Erythroblast (primary cell): ENCODE results near the gene CHFR.
"Not testable (repeated sequence)": the region's sequence is repeated elsewhere in the genome, so short reads cannot be mapped to it uniquely, and the experiment has no call there.

Experiments
- DNase-seq, 2 experiments: peaks; one replicate each; lab custom pipeline; 2025; lab: John Stamatoyannopoulos, UW
- GATA1 ChIP-seq: IDR thresholded peaks from 2 replicates; pipeline ENCODE4 v1.6.1; 2011; ENCODE audit warnings: low read depth, mild to moderate bottlenecking, control low read depth, low read length, moderate library complexity
- POLR2A ChIP-seq: IDR thresholded peaks from 2 replicates; pipeline ENCODE4 v1.6.1; 2011; ENCODE audit warnings: mild to moderate bottlenecking, low read length

Gene CHFR

GRCh38 chr12:132861558-132861957, 25.8 kb downstream of the CHFR start:
- DNase-seq, result no peak
- TF ChIP-seq POLR2A (no peak), GATA1 (no peak)

GRCh38 chr12:132858718-132859266, 28.6 kb downstream of the CHFR start:
- TF ChIP-seq POLR2A, result no peak
- no peak for TF ChIP-seq GATA1
- DNase-seq, result peak; percentile 37 to 69

GRCh38 chr12:132857019-132857418, 30.4 kb downstream of the CHFR start:
- not testable (repeated sequence) for DNase-seq

GRCh38 chr12:132856581-132856980, 30.8 kb downstream of the CHFR start:
- no peak for DNase-seq
- TF ChIP-seq GATA1 (no peak), POLR2A (no peak)

- DNase-seq, result not testable (repeated sequence)
Observed at GRCh38 chr12:132855211-132855610, 32.2 kb downstream of the CHFR start.

DNA sequence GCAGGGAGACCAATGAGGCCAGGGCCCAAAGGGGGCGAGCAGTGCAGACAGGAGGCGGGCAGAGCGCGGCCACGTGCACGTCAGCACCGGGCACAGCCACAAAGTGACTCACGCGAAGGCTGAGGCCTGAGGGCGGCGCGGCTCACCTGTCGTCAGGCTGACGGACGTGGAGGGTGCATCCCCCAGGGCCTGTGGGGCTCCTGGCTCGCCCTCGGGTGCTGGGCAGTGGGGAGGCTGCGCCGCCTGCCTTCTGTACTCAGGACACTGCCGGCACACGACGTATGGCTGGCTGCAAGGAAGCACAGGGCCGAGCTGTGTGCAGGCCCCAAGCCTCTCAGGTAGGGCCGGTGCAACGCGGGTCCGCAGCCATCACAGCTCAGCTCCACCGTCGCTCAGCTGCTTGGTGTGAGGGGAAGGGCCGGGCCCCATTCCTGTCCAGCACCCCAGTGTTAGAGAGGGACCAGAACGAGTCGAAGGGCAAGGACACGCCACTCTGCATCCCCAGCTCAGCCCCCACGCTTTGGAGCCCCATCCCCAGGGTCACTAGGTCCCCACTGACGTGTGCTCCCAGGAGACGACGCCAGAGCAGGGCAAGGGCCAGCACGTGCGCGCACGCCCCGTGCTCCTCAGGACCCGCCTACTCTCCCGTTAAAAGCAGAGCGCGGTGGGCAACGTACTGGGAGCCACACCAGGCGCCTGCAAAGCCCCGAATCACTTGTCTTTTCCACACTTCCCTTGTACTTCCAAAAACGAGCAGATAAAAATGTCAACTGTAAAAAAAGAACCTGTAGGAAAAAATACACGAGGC, 33.9 kb downstream of the CHFR start:
- TF ChIP-seq POLR2A, result no peak
- TF ChIP-seq GATA1, result no peak
- DNase-seq, result no peak

GRCh38 chr12:132852496-132852895, 34.9 kb downstream of the CHFR start:
- DNase-seq, result no peak
- TF ChIP-seq POLR2A (no peak), GATA1 (no peak)

- DNase-seq, result no peak
- no peak for TF ChIP-seq GATA1
- TF ChIP-seq POLR2A, result no peak
Observed at GRCh38 chr12:132851465-132851864, 35.9 kb downstream of the CHFR start.

GRCh38 chr12:132850291-132850690, 37.1 kb downstream of the CHFR start:
- peak in 1 of 2 experiments; percentile 15 for DNase-seq
- TF ChIP-seq GATA1 (no peak), POLR2A (no peak)

- TF ChIP-seq POLR2A (no peak), GATA1 (no peak)
- no peak for DNase-seq
Observed at GRCh38 chr12:132848521-132848920, 38.9 kb downstream of the CHFR start.

GRCh38 chr12:132847363-132848356, 39.7 kb downstream of the CHFR start:
- TF ChIP-seq POLR2A, result no peak
- TF ChIP-seq GATA1, result no peak
- no peak for DNase-seq

DNA sequence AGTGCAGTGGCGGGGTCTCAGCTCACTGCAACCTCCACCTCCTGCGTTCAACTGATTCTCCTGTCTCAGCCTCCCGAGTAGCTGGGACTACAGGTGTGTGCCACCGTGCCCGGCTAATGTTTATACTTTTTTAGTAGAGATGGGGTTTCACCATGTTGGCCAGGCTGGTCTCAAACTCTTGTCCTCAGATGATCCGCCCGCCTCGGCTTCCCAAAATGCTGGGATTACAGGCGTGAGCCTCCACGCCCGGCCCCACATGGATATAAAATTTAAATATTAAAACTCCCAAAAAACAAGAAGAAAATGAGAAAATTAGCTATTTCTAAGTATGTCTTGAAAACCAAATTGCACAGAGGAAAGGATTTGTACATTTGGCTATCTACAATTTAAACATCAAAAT, 42.7 kb downstream of the CHFR start:
- not testable (repeated sequence) for DNase-seq

GRCh38 chr12:132842449-132843045, 44.9 kb downstream of the CHFR start:
- no peak for DNase-seq
- no peak for TF ChIP-seq POLR2A
- no peak for TF ChIP-seq GATA1

DNA sequence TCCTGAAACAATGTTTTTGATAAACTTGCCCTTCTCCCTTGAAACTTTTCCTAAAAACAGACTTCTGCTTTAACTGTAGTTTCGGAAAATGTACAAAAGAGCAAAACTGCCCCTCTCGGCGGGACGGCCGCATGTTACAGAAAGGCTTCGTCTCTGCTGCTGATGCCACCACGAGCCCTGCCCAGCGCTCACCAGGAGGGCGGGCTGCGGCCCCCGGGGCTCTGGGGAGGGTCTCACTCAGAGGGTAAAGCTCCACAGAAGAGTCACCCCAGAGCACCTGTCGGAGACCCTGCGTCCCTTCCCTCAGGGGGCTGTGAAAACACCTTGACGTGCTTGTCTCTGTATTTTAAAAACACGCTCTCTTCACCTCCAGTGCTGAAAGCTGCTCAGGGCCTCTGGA, 46.3 kb downstream of the CHFR start:
- TF ChIP-seq GATA1 (no peak), POLR2A (no peak)
- DNase-seq, result no peak
